RWPE2 (cell line): ENCODE measurements around the gene TCERG1L.

Experiments used
- ATAC-seq: fragments of 200-7000 bp; cut with Tn5 transposase; 3 replicates; pipeline ENCODE4 v1.9.1; 2021; ENCODE audit warnings: low read depth
- DNase-seq: peaks from one replicate; pipeline ENCODE4 v3.0.0-alpha.2; 2020; ENCODE audit warnings: low spot score
- H3K27ac ChIP-seq: fragments of 450-650 bp; 2 replicates; pipeline ENCODE4 v1.5.1; 2017; ENCODE audit warnings: mild to moderate bottlenecking; ENCODE audit not compliant: poor library complexity, severe bottlenecking
- H3K27me3 ChIP-seq: fragments of 250-450 bp; sonication (Bioruptor Pico); 2 replicates; pipeline ENCODE4 v1.5.1; 2021; ENCODE audit warnings: mild to moderate bottlenecking, moderate library complexity; ENCODE audit not compliant: insufficient read depth, poor library complexity, severe bottlenecking
- H3K36me3 ChIP-seq: fragments of 250-450 bp; sonication (Bioruptor Pico); 2 replicates; pipeline ENCODE4 v1.5.1; 2020; ENCODE audit warnings: low read depth, mild to moderate bottlenecking, moderate library complexity
- H3K4me1 ChIP-seq: fragments of 250-450 bp; sonication (Bioruptor Pico); 2 replicates; pipeline ENCODE4 v1.5.1; 2021; ENCODE audit warnings: mild to moderate bottlenecking, moderate library complexity; ENCODE audit not compliant: insufficient read depth, poor library complexity, severe bottlenecking
- H3K4me3 ChIP-seq: fragments of 250-450 bp; sonication (Bioruptor Pico); 2 replicates; pipeline ENCODE4 v1.5.1; 2021; ENCODE audit warnings: mild to moderate bottlenecking, moderate library complexity; ENCODE audit not compliant: severe bottlenecking
- H3K9me3 ChIP-seq: fragments of 250-450 bp; sonication (Bioruptor Pico); 2 replicates; pipeline ENCODE4 v1.5.1; 2021; ENCODE audit warnings: mild to moderate bottlenecking, moderate library complexity; ENCODE audit not compliant: severe bottlenecking
- TF ChIP-seq, protein P1 (sequence below): fragments of 450-650 bp; IDR thresholded peaks from one replicate; pipeline ENCODE4 v1.5.1; 2017; ENCODE audit warnings: mild to moderate bottlenecking, moderate library complexity; ENCODE audit not compliant: poor library complexity, severe bottlenecking

The TCERG1L gene

DNA sequence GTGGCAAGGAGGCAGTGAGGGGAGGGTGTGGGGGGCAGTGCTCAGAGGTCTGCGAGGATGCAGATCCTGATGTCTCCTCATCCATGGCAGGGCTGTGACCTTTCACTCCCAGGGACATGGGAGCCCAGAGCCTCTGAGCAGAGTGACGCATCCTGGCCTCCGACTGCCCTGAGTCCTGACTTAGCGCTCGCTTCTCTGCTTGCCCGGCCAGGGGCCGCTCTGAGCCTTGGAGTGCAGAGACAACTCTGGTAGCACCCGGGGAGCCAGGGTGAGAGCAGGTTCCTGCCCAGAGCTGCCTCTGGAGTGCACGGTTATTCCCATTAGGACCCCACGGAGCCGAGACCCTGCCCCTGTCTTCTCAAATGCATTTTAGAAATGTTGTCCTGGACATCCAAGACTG is 188.0 kb downstream of the TCERG1L start:
- Histone ChIP-seq H3K27me3 (no peaks in the 10 kb centered on the region), H3K4me3 (no peak overlapping the region), H3K36me3 (no peaks in the 10 kb centered on the region), H3K4me1 (no peaks in the 10 kb centered on the region), H3K9me3 (peaks cover 2% of the 10 kb centered on the region), H3K27ac (no peak overlapping the region)
- TF ChIP-seq, protein P1, sequence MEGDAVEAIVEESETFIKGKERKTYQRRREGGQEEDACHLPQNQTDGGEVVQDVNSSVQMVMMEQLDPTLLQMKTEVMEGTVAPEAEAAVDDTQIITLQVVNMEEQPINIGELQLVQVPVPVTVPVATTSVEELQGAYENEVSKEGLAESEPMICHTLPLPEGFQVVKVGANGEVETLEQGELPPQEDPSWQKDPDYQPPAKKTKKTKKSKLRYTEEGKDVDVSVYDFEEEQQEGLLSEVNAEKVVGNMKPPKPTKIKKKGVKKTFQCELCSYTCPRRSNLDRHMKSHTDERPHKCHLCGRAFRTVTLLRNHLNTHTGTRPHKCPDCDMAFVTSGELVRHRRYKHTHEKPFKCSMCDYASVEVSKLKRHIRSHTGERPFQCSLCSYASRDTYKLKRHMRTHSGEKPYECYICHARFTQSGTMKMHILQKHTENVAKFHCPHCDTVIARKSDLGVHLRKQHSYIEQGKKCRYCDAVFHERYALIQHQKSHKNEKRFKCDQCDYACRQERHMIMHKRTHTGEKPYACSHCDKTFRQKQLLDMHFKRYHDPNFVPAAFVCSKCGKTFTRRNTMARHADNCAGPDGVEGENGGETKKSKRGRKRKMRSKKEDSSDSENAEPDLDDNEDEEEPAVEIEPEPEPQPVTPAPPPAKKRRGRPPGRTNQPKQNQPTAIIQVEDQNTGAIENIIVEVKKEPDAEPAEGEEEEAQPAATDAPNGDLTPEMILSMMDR, result no peak
- DNase-seq (no peak), ATAC-seq (no peak)

DNA sequence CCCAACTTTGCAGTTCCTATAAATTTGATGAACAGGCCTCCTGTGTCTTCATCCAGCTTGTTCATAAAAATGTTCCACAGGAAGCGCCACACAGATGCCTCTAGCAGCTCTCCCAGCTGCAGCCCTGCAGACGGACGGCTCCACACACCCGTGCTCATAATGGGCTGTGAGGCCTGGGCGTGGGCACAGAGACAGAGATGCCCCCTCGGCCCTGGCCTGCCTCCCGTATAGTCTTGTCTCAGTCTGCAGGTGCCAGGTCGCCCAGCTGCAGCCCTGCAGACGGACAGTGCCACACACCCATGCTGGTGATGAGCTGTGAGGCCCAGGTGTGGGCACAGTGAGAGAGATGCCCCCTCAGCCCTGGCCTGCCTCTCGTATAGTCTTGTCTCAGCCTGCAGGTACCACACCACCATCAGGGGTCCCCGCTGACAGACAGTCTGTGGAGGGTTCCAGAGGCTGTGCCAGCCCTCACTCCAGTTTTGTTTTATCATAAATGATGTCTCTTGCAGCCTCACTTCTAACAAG is 189.9 kb downstream of the TCERG1L start:
- Histone ChIP-seq H3K36me3 (no peaks in the 10 kb centered on the region), H3K9me3 (peaks cover 4% of the 10 kb centered on the region), H3K4me1 (no peaks in the 10 kb centered on the region), H3K27ac (no peak overlapping the region), H3K27me3 (no peaks in the 10 kb centered on the region), H3K4me3 (no peak overlapping the region)
- TF ChIP-seq, protein P1, result no peak
- DNase-seq (no peak), ATAC-seq (no peak)

DNA sequence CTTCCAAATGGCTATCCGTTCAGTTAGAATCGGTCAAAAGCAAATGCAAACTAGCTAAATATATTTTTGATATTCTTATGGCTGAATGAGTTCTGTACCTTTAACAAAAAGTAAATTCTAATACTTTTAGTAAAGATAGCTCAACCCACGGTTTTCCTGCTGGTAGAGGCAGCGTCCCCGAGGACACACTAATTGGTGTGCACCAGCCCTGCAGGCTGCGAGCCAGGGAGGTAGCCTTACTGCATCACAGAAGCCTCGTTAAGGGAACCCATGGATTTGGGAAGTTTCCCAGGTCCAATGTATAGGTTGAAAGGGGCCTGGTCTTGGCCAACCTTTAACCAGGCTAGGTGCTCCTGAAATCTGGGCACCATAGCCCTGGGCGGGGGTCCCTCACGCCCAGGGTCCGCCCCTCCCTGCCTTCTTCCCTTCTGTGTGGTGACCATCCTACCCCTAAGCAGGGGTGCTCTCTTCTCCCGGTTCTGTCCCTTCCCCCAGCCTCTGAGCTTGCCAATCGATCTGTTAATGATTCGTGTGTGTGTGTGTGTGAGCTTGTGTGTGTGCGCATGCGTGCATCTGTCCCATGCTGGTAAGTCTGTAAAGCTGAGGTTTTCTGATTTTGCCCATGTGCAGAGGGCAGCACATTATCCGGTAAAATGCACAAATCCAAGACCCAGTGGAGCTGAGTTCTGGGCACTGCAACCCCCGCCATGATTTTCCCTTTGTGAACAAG is 191.7 kb downstream of the TCERG1L start:
- DNase-seq (no peak), ATAC-seq (no peak)
- H3K27me3 ChIP-seq, result no peaks in the 10 kb centered on the region
- H3K4me3 ChIP-seq, result no peak overlapping the region
- no peaks in the 10 kb centered on the region for H3K36me3 ChIP-seq
- H3K4me1 ChIP-seq, result no peaks in the 10 kb centered on the region
- H3K27ac ChIP-seq, result no peak overlapping the region
- H3K9me3 ChIP-seq, result peaks cover 4% of the 10 kb centered on the region
- TF ChIP-seq, protein P1, result no peak

DNA sequence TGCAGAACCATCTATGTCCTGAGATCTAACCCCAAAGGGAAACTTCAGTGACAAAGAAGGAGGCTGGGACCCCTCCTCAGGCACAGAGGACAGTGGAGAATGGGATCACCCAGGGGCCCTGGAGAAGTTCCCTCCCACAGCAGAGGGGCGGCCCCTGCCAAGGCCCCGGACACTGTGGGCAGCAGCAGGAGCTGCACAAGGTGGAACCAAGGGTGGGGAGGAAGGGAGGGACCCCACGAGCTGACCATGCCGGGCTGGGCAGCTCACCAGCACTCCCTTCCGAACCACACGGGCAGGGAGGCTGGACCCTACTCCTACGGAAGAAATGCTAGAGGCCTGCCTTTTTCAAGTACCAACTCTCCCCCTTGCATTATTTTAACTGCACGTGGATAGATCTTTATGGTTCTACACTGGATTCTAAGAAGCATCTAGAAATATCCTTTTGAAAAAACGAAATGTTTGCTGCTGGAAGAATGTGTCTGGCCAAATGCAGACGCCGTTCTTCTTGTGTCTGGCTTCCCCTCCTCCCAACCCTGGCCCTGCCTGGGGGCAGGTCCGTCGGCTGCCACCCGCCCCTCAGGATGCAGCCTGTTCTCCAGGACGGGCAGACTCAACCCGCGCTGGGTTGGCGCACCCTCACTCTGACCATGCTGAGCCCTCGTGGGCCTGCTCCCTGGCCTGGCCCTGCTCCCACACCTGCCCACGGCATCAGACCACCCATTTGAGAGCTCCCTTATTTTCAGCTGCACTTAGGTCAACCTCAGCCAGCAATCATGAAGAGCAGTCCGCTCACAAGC is 193.9 kb downstream of the TCERG1L start:
- ATAC-seq (no peak), DNase-seq (no peak)
- Histone ChIP-seq H3K4me1 (no peaks in the 10 kb centered on the region), H3K27me3 (no peaks in the 10 kb centered on the region), H3K9me3 (peaks cover 4% of the 10 kb centered on the region), H3K36me3 (no peaks in the 10 kb centered on the region), H3K4me3 (no peak overlapping the region), H3K27ac (no peak overlapping the region)
- TF ChIP-seq, protein P1, result no peak
